Epithelial cell of esophagus (primary cell): ENCODE results near the gene PKD2.
A peak's percentile ranks its signal among the peaks of the same experiment; 100 is the strongest.

Experiments used
- DNase-seq: peaks from one replicate; pipeline ENCODE4 v3.0.0; 2010; ENCODE audit warnings: low read depth
- H3K4me3 ChIP-seq: 2 replicates; pipeline ENCODE4 v1.5.1; 2011; ENCODE audit warnings: mild to moderate bottlenecking, low read length, control low read depth
- CTCF ChIP-seq: IDR thresholded peaks from 2 replicates; pipeline ENCODE4 v1.5.1; 2011; ENCODE audit warnings: low read depth, mild to moderate bottlenecking, low read length, control low read depth, inconsistent platforms; ENCODE audit not compliant: insufficient read depth; ENCODE audit errors: missing control alignments

PKD2 gene

GRCh38 chr4:88062311-88062710 lies 54.9 kb downstream of the PKD2 start:
- DNase-seq, result no peak
- TF ChIP-seq CTCF, result no peak

GRCh38 chr4:88062843-88063242 lies 55.4 kb downstream of the PKD2 start:
- no peak for DNase-seq
- no peak for TF ChIP-seq CTCF
- no peak overlapping the region for H3K4me3 ChIP-seq

More at GRCh38 chr4:88062311-88062710, 54.9 kb downstream of the PKD2 start:
- H3K4me3 ChIP-seq, result no peak overlapping the region

GRCh38 chr4:88063634-88064296 lies 56.3 kb downstream of the PKD2 start:
- H3K4me3 ChIP-seq, result no peak overlapping the region
- DNase-seq, result peak; percentile 10
- no peak for TF ChIP-seq CTCF

- no peak for DNase-seq
- H3K4me3 ChIP-seq, result no peak overlapping the region
- TF ChIP-seq CTCF, result no peak
Measured at GRCh38 chr4:88064410-88064809, 57.0 kb downstream of the PKD2 start.

GRCh38 chr4:88070031-88070430 lies 62.6 kb downstream of the PKD2 start:
- DNase-seq, result no peak
- H3K4me3 ChIP-seq, result no peak overlapping the region
- no peak for TF ChIP-seq CTCF

GRCh38 chr4:88075336-88075735 lies 67.9 kb downstream of the PKD2 start:
- no peak for DNase-seq
- H3K4me3 ChIP-seq, result no peak overlapping the region
- no peak for TF ChIP-seq CTCF

- no peak overlapping the region for H3K4me3 ChIP-seq
- TF ChIP-seq CTCF, result no peak
- DNase-seq, result no peak
Measured at GRCh38 chr4:88077911-88078524, 70.6 kb downstream of the PKD2 start.
